H9 (cell line): ENCODE results near the gene LMNTD1. TPM values are rescaled to one million over a fixed set of nuclear protein-coding genes. Genes with fewer than 3 reads are reported as not detected.

Source experiments
- DNase-seq: peaks from one replicate; pipeline ENCODE4 v3.0.0-alpha.2; 2017
- H2AFZ ChIP-seq: one replicate; pipeline ENCODE4 v1.6.1; 2013; ENCODE audit warnings: mild to moderate bottlenecking, low read length, control low read depth, moderate library complexity
- H2AK5ac ChIP-seq: 2 replicates; pipeline ENCODE4 v1.6.1; 2013; ENCODE audit warnings: low read length, control low read depth, mixed read lengths; ENCODE audit not compliant: insufficient read length
- H2BK120ac ChIP-seq: one replicate; pipeline ENCODE4 v1.6.1; 2013; ENCODE audit warnings: low read depth, mild to moderate bottlenecking, low read length, control low read depth, inconsistent platforms; ENCODE audit not compliant: poor library complexity, severe bottlenecking
- H2BK12ac ChIP-seq: 2 replicates; pipeline ENCODE4 v1.6.1; 2013; ENCODE audit warnings: low read length, control low read depth, mixed read lengths, low read depth; ENCODE audit not compliant: insufficient read length
- H2BK15ac ChIP-seq: 2 replicates; pipeline ENCODE4 v1.6.1; 2013; ENCODE audit warnings: low read depth, low read length, control low read depth
- H2BK20ac ChIP-seq: one replicate; pipeline ENCODE4 v1.6.1; 2013; ENCODE audit warnings: low read depth, mild to moderate bottlenecking, low read length, control low read depth, inconsistent platforms; ENCODE audit not compliant: poor library complexity, severe bottlenecking
- H2BK5ac ChIP-seq: 2 replicates; pipeline ENCODE4 v1.6.1; 2013; ENCODE audit warnings: low read length, control low read depth, mixed read lengths; ENCODE audit not compliant: insufficient read length
- H3K14ac ChIP-seq: 2 replicates; pipeline ENCODE4 v1.6.1; 2013; ENCODE audit warnings: low read length, control low read depth; ENCODE audit not compliant: insufficient read depth
- H3K18ac ChIP-seq: 2 replicates; pipeline ENCODE4 v1.6.1; 2013; ENCODE audit warnings: low read depth, mild to moderate bottlenecking, mixed read lengths, low read length, control low read depth; ENCODE audit not compliant: insufficient read length
- H3K23ac ChIP-seq: 2 replicates; pipeline ENCODE4 v1.6.1; 2013; ENCODE audit warnings: low read length, control low read depth, mixed read lengths, low read depth; ENCODE audit not compliant: insufficient read length
- H3K23me2 ChIP-seq: 2 replicates; pipeline ENCODE4 v1.6.1; 2013; ENCODE audit warnings: low read depth, mild to moderate bottlenecking, mixed read lengths, low read length, control low read depth; ENCODE audit not compliant: insufficient read length, poor library complexity, severe bottlenecking
- H3K27ac ChIP-seq: 2 replicates; pipeline ENCODE4 v1.5.1; 2013; ENCODE audit warnings: low read length, control low read depth, mixed read lengths, low read depth; ENCODE audit not compliant: insufficient read length
- H3K27me3 ChIP-seq: 2 replicates; pipeline ENCODE4 v1.6.1; 2013; ENCODE audit warnings: low read length, control low read depth, inconsistent platforms; ENCODE audit not compliant: insufficient read depth
- H3K4ac ChIP-seq: 2 replicates; pipeline ENCODE4 v1.6.1; 2013; ENCODE audit warnings: low read depth, mild to moderate bottlenecking, control low read depth, inconsistent platforms, low read length, moderate library complexity
- H3K4me1 ChIP-seq: 2 replicates; pipeline ENCODE4 v1.6.1; 2013; ENCODE audit warnings: low read length, control low read depth, inconsistent platforms; ENCODE audit not compliant: insufficient read depth
- H3K4me2 ChIP-seq: 2 replicates; pipeline ENCODE4 v1.6.1; 2013; ENCODE audit warnings: low read length, control low read depth, mixed read lengths; ENCODE audit not compliant: insufficient read length, insufficient read depth
- H3K56ac ChIP-seq: 2 replicates; pipeline ENCODE4 v1.6.1; 2013; ENCODE audit warnings: low read depth, mild to moderate bottlenecking, mixed read lengths, low read length, control low read depth; ENCODE audit not compliant: insufficient read length
- H3K79me1 ChIP-seq: 2 replicates; pipeline ENCODE4 v1.6.1; 2013; ENCODE audit warnings: low read depth, mild to moderate bottlenecking, moderate library complexity, low read length, control low read depth, inconsistent platforms; ENCODE audit not compliant: insufficient read depth, poor library complexity, severe bottlenecking
- H3K79me2 ChIP-seq: 2 replicates; pipeline ENCODE4 v1.6.1; 2013; ENCODE audit warnings: low read length, control low read depth, inconsistent platforms; ENCODE audit not compliant: insufficient read depth
- H3K9ac ChIP-seq: 2 replicates; pipeline ENCODE4 v1.6.1; 2013; ENCODE audit warnings: low read length, control low read depth, mixed read lengths; ENCODE audit not compliant: insufficient read length; ENCODE audit errors: extremely low read depth
- H3K9me3 ChIP-seq: one replicate; pipeline ENCODE4 v1.6.1; 2013; ENCODE audit warnings: low read depth, low read length, inconsistent platforms; ENCODE audit not compliant: control insufficient read depth
- H3T11ph ChIP-seq: one replicate; pipeline ENCODE4 v1.6.1; 2013; ENCODE audit warnings: mild to moderate bottlenecking, low read length, control low read depth, inconsistent platforms
- H4K20me1 ChIP-seq: one replicate; pipeline ENCODE4 v1.6.1; 2013; ENCODE audit not compliant: control insufficient read depth, insufficient read length, insufficient read depth
- H4K5ac ChIP-seq: 2 replicates; pipeline ENCODE4 v1.6.1; 2013; ENCODE audit warnings: low read depth, mild to moderate bottlenecking, mixed read lengths, low read length, control low read depth; ENCODE audit not compliant: insufficient read length
- H4K8ac ChIP-seq: replicated peaks from 2 replicates; pipeline ENCODE4 v1.6.1; 2013; ENCODE audit warnings: low read length, control low read depth, mixed read lengths, low read depth; ENCODE audit not compliant: insufficient read length
- H4K91ac ChIP-seq: 2 replicates; pipeline ENCODE4 v1.6.1; 2013; ENCODE audit warnings: low read depth, mild to moderate bottlenecking, moderate library complexity, mixed read lengths, low read length, control low read depth; ENCODE audit not compliant: insufficient read length
- H3K27ac Mint-ChIP-seq, 3 experiments: 2 replicates in 2 of 3; 3 replicates in 1 of 3; pipeline ENCODE4 v1.8.0; 2020 to 2021; ENCODE audit warnings: mixed read lengths in 3 of 3, mild to moderate bottlenecking in 1 of 3, moderate library complexity in 1 of 3
- H3K27me3 Mint-ChIP-seq: 2 replicates; pipeline ENCODE4 v1.8.0; 2021; ENCODE audit warnings: low read depth, mild to moderate bottlenecking, moderate library complexity, mixed read lengths
- H3K36me3 Mint-ChIP-seq, 3 experiments: 2 replicates in 2 of 3; 3 replicates in 1 of 3; pipeline ENCODE4 v1.8.0; 2020 to 2021; ENCODE audit warnings: low read depth in 3 of 3, mixed read lengths in 3 of 3; ENCODE audit not compliant: insufficient read depth in 1 of 3
- H3K4me1 Mint-ChIP-seq, 2 experiments: 2 replicates each; pipeline ENCODE4 v1.8.0; 2020; ENCODE audit warnings: mixed read lengths in 2 of 2
- H3K4me3 Mint-ChIP-seq, 2 experiments: 2 replicates in 1 of 2; 3 replicates in 1 of 2; pipeline ENCODE4 v1.8.0; 2020 to 2021; ENCODE audit warnings: mild to moderate bottlenecking in 2 of 2, mixed read lengths in 2 of 2, moderate library complexity in 1 of 2
- H3K9me3 Mint-ChIP-seq, 2 experiments: 2 replicates in 1 of 2; 3 replicates in 1 of 2; pipeline ENCODE4 v1.8.0; 2020; ENCODE audit warnings: mild to moderate bottlenecking in 2 of 2, mixed read lengths in 2 of 2, moderate library complexity in 1 of 2
- CTCF ChIP-seq: fragments of 200-600 bp; sonication (generic); conservative IDR thresholded peaks from 3 replicates; pipeline ENCODE4 v1.8.0; 2021; ENCODE audit warnings: antibody characterized with exemption, mild to moderate bottlenecking
- WGBS: extraction: QIAGEN DNeasy Blood & Tissue Kit; methylation state at CpG from one replicate; pipeline ENCODE4 v1.1.7; 2013; ENCODE audit warnings: missing lambda C conversion rate, low lambda C conversion rate, mixed read lengths; ENCODE audit not compliant: insufficient read length; ENCODE audit errors: extremely low coverage; 5-methylcytosine and 5-hydroxymethylcytosine counted together
- total RNA-seq: library from RNA; stranded (reverse); gene quantifications from 2 replicates; pipeline ENCODE4 v1.2.1, GENCODE V29; 2021

The LMNTD1 gene
- total RNA-seq, 1 experiment from 2014 or later, result not detected

GRCh38 chr12:25497021-25497420 lies 56.1 kb downstream of the LMNTD1 start:
- no peaks in the 10 kb centered on the region; a peak in 1 of 7 replicates for H3K36me3 Mint-ChIP-seq
- Histone ChIP-seq H3K27me3 (no peaks in the 10 kb centered on the region), H3K23me2 (no peaks in the 10 kb centered on the region), H2BK12ac (no peak overlapping the region), H2BK15ac (no peak overlapping the region), H3K18ac (no peak overlapping the region), H3K4me2 (no peak overlapping the region), H4K8ac (no peak overlapping the region), H3K79me1 (no peaks in the 10 kb centered on the region), H2AFZ (no peak overlapping the region), H2AK5ac (no peak overlapping the region), H4K5ac (no peak overlapping the region), H3K14ac (no peak overlapping the region), H2BK20ac (no peak overlapping the region), H3K79me2 (no peaks in the 10 kb centered on the region), H3K27ac (no peak overlapping the region), H3K4me1 (no peaks in the 10 kb centered on the region), H3T11ph (no peak overlapping the region), H3K9me3 (no peaks in the 10 kb centered on the region), H3K9ac (no peak overlapping the region), H2BK120ac (no peak overlapping the region), H4K91ac (no peak overlapping the region), H3K23ac (no peak overlapping the region), H2BK5ac (no peak overlapping the region), H3K56ac (no peak overlapping the region), H4K20me1 (no peaks in the 10 kb centered on the region), H3K4ac (no peak overlapping the region)
- DNase-seq, result no peak
- no peaks in the 10 kb centered on the region; a peak in 3 of 5 replicates for H3K9me3 Mint-ChIP-seq
- no peak overlapping the region for H3K27ac Mint-ChIP-seq
- peaks cover 0 to 3% of the 10 kb centered on the region in 2 experiments; a peak in 2 of 4 replicates for H3K4me1 Mint-ChIP-seq
- no peak for TF ChIP-seq CTCF
- WGBS, result no CpG with 5 or more reads among the region's 7 CpGs
- no peak overlapping the region for H3K4me3 Mint-ChIP-seq
- peaks cover 25% of the 10 kb centered on the region for H3K27me3 Mint-ChIP-seq
